ENCODE data around the gene DNAJC21.
"Not testable (repeated sequence)": the region's sequence is repeated elsewhere in the genome, so short reads cannot be mapped to it uniquely, and the experiment has no call there.

Gene DNAJC21

GRCh38 chr5:34967540-34967939, 38.2 kb downstream of the DNAJC21 start:
- H3K4me3 ChIP-seq (ENCODE audit: control insufficient read depth, low read depth, low read length): no peak overlapping the region
- no peak for DNase-seq (ENCODE audit: low read depth)
- TF ChIP-seq CTCF (IDR thresholded peaks at IDR 0.05; ENCODE audit: control insufficient read depth, insufficient read depth, low read depth, low read length, missing control alignments): no peak

- no peak for DNase-seq (ENCODE audit: low read depth)
- H3K4me3 ChIP-seq (ENCODE audit: control insufficient read depth, low read depth, low read length): no peak overlapping the region
- TF ChIP-seq CTCF (IDR thresholded peaks at IDR 0.05; ENCODE audit: control insufficient read depth, insufficient read depth, low read depth, low read length, missing control alignments): no peak
Observed at GRCh38 chr5:34968258-34968657, 38.9 kb downstream of the DNAJC21 start.

DNA sequence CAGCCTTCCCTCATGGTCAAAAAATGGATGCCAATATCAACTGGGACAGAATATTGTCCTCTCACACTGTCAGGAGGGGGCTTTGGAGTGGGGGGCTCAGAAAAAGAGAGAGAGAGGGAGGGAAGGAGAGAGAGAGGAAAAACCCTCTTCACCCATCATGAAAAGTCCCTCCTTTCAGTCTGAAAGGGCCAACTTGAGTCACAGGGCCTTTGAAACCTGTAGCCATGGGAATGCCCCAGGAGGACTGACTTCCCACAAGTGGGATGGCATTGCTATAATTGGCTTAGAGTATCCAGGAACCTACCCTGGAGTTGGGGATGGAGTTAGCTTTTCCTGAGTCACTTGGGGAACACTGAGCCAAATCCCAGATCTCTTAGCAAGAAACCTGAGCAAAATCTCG, 41.2 kb downstream of the DNAJC21 start:
- no peak for DNase-seq (ENCODE audit: low read depth)
- TF ChIP-seq CTCF (IDR thresholded peaks at IDR 0.05; ENCODE audit: control insufficient read depth, insufficient read depth, low read depth, low read length, missing control alignments): no peak
- no peak overlapping the region for H3K4me3 ChIP-seq (ENCODE audit: control insufficient read depth, low read depth, low read length)

DNA sequence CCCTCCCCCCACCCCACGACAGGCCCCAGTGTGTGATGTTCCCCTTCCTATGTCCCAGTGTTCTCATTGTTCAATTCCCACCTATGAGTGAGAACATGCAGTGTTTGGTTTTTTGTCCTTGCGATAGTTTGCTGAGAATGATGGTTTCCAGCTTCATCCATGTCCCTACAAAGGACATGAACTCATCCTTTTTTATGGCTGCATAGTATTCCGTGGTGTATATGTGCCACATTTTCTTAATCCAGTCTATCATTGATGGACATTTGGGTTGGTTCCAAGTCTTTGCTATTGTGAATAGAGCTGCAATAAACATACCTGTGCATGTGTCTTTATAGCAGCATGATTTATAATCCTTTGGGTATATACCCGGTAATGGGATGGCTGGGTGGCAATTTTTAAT, 42.3 kb downstream of the DNAJC21 start:
- H3K4me3 ChIP-seq (ENCODE audit: control insufficient read depth, low read depth, low read length); DNase-seq (ENCODE audit: low read depth): not testable (repeated sequence)

- no peak for TF ChIP-seq CTCF (IDR thresholded peaks at IDR 0.05; ENCODE audit: control insufficient read depth, insufficient read depth, low read depth, low read length, missing control alignments)
- DNase-seq (ENCODE audit: low read depth): no peak
- no peak overlapping the region for H3K4me3 ChIP-seq (ENCODE audit: control insufficient read depth, low read depth, low read length)
Observed at GRCh38 chr5:34976347-34976746, 47.0 kb downstream of the DNAJC21 start.

DNA sequence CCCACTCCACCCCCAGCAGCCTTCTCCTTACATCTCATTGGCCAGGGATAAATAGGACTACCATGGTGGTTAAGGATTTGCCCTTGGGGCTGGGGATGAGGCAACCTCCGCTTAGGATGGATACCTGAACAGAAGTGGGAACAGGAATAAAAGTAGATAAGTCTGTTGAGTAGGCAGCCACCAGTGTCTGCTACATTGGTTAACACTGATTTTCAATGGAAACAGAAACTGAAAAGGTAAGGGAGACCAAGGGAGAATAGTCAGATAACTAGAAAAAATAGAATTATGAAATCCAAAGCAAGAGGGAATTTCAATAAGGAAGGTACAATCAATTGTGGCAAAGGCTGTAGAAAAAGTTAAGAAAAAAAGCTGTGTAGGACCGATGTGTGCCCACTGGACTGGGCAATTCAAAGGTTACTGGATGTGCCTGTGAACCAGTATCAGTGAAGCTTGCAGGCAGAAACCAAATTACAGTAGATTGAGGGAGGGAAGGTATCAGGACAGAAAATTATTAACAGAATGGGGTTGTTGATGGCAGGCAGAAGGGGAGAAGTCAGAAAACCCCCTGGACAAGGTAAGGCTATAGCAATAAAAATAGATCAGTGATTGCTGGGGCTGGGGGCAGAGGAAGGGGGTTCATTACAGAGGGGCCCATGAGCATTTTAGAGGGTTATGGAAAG, 48.7 kb downstream of the DNAJC21 start:
- no peak overlapping the region for H3K4me3 ChIP-seq (ENCODE audit: control insufficient read depth, low read depth, low read length)
- no peak for TF ChIP-seq CTCF (IDR thresholded peaks at IDR 0.05; ENCODE audit: control insufficient read depth, insufficient read depth, low read depth, low read length, missing control alignments)
- no peak for DNase-seq (ENCODE audit: low read depth)

- no peak for TF ChIP-seq CTCF (IDR thresholded peaks at IDR 0.05; ENCODE audit: control insufficient read depth, insufficient read depth, low read depth, low read length, missing control alignments)
- no peak for DNase-seq (ENCODE audit: low read depth)
- H3K4me3 ChIP-seq (ENCODE audit: control insufficient read depth, low read depth, low read length): no peak overlapping the region
Observed at GRCh38 chr5:34978681-34979080, 49.3 kb downstream of the DNAJC21 start.
